Measurements from ENCODE around the gene KATNB1.

The KATNB1 gene

DNA sequence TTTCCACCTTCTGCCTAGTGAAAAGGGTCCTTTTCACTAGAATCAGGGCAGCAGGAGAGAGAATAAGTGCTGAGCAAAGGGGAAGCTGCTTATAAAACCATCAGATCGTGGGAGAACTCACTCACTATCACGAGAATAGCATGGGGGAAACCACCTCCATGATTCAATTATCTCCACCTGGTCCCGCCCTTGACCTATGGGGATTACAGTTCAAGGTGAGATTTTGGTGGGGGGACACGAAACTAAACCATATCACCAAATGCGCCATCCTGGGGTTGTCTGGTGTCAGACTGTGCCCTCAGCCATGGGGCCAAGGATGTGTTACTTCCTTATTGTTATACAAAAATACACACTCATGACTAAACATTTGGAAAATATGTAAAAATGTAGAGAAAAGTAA is 10.4 kb upstream of the KATNB1 start:
- Histone ChIP-seq H3K9me3 (ENCODE audit: low read length) (no peaks in the 10 kb centered on the region), H3K36me3 (ENCODE audit: insufficient read depth, low read length) (no peaks in the 10 kb centered on the region), H3F3A (ENCODE audit: insufficient read depth, low read length) (no peaks in the 10 kb centered on the region), H4K20me1 (ENCODE audit: insufficient read depth, low read length) (no peaks in the 10 kb centered on the region), H3K27ac (ENCODE audit: low read depth, low read length, poor library complexity, severe bottlenecking) (no peak overlapping the region), H3K9me2 (ENCODE audit: low read depth, low read length) (no peaks in the 10 kb centered on the region), H2AFZ (ENCODE audit: low read length) (no peak overlapping the region), H3K4me3 (ENCODE audit: low read depth, low read length, poor library complexity, severe bottlenecking) (no peak overlapping the region), H3K79me2 (ENCODE audit: insufficient read depth, low read length) (no peaks in the 10 kb centered on the region), H3K4me2 (ENCODE audit: low read length) (no peak overlapping the region), H3K9ac (ENCODE audit: low read length) (no peak overlapping the region), H3K4me1 (ENCODE audit: insufficient read depth, low read length, severe bottlenecking) (no peaks in the 10 kb centered on the region), H3K27me3 (ENCODE audit: insufficient read depth, low read length) (0 out of 2 replicates have a peak, but pooled peaks cover 3% of the 10 kb centered on the region)
- TF ChIP-seq EZH2 (IDR thresholded peaks at IDR 0.05; ENCODE audit: borderline replicate concordance, low read length) = no peak
- TF ChIP-seq, protein P1, sequence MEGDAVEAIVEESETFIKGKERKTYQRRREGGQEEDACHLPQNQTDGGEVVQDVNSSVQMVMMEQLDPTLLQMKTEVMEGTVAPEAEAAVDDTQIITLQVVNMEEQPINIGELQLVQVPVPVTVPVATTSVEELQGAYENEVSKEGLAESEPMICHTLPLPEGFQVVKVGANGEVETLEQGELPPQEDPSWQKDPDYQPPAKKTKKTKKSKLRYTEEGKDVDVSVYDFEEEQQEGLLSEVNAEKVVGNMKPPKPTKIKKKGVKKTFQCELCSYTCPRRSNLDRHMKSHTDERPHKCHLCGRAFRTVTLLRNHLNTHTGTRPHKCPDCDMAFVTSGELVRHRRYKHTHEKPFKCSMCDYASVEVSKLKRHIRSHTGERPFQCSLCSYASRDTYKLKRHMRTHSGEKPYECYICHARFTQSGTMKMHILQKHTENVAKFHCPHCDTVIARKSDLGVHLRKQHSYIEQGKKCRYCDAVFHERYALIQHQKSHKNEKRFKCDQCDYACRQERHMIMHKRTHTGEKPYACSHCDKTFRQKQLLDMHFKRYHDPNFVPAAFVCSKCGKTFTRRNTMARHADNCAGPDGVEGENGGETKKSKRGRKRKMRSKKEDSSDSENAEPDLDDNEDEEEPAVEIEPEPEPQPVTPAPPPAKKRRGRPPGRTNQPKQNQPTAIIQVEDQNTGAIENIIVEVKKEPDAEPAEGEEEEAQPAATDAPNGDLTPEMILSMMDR (IDR thresholded peaks at IDR 0.05; ENCODE audit: low read length) = no peak

DNA sequence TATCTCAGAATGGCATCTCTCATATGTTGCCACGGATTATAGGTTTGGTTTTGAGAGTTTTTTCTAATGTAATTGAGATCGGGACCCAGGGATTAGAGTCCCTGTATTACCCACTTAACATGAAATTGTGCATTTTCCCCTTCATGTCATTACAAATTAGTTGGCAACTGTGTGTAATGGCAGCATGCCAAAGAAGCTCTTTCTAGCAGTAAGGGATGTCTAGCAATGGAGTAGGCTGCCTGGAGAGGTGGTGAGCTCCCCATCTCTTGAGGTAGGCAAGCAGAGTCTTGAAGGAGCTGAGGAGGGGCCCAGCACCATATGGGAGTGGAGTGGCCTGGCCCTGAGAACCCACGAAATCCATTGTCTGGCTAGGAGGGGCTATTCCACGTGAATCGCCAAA is 10.0 kb upstream of the KATNB1 start:
- Histone ChIP-seq H2AFZ (ENCODE audit: low read length) (no peak overlapping the region), H3K27me3 (ENCODE audit: insufficient read depth, low read length) (0 out of 2 replicates have a peak, but pooled peaks cover 3% of the 10 kb centered on the region), H3K4me3 (ENCODE audit: low read depth, low read length, poor library complexity, severe bottlenecking) (no peak overlapping the region), H3K4me2 (ENCODE audit: low read length) (no peak overlapping the region), H3K9me2 (ENCODE audit: low read depth, low read length) (no peaks in the 10 kb centered on the region), H3K4me1 (ENCODE audit: insufficient read depth, low read length, severe bottlenecking) (no peaks in the 10 kb centered on the region), H3K79me2 (ENCODE audit: insufficient read depth, low read length) (no peaks in the 10 kb centered on the region), H3K27ac (ENCODE audit: low read depth, low read length, poor library complexity, severe bottlenecking) (no peak overlapping the region), H4K20me1 (ENCODE audit: insufficient read depth, low read length) (no peaks in the 10 kb centered on the region), H3K36me3 (ENCODE audit: insufficient read depth, low read length) (no peaks in the 10 kb centered on the region), H3F3A (ENCODE audit: insufficient read depth, low read length) (no peaks in the 10 kb centered on the region), H3K9me3 (ENCODE audit: low read length) (no peaks in the 10 kb centered on the region), H3K9ac (ENCODE audit: low read length) (no peak overlapping the region)
- TF ChIP-seq, protein P1 (IDR thresholded peaks at IDR 0.05; ENCODE audit: low read length) = no peak
- no peak for TF ChIP-seq EZH2 (IDR thresholded peaks at IDR 0.05; ENCODE audit: borderline replicate concordance, low read length)

DNA sequence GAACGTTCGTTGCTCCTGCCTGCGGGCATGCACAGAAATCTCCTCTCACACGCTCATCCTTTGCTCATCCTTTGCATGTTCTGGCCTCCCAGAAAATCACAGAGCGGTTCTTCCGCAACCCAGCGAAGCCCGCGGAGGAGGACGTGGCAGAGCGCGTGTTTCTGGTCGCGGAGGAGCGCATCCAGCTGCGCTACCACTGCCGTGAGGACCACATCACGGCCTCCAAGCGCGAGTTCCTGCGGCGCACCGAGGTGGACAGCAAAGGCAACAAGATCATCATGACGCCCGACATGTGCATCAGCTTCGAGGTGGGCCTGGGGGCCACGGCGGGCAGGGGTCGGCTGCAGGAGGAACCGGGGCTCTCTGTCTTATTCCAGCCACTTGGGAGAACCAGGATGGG is 9.6 kb upstream of the KATNB1 start:
- no peak overlapping the region for H3K4me2 ChIP-seq (ENCODE audit: low read length)
- no peaks in the 10 kb centered on the region for H3K36me3 ChIP-seq (ENCODE audit: insufficient read depth, low read length)
- no peak overlapping the region for H3K4me3 ChIP-seq (ENCODE audit: low read depth, low read length, poor library complexity, severe bottlenecking)
- no peaks in the 10 kb centered on the region for H3K79me2 ChIP-seq (ENCODE audit: insufficient read depth, low read length)
- H3K27me3 ChIP-seq (ENCODE audit: insufficient read depth, low read length) = 0 out of 2 replicates have a peak, but pooled peaks cover 3% of the 10 kb centered on the region
- H3F3A ChIP-seq (ENCODE audit: insufficient read depth, low read length) = no peaks in the 10 kb centered on the region
- no peaks in the 10 kb centered on the region for H3K9me2 ChIP-seq (ENCODE audit: low read depth, low read length)
- H3K9me3 ChIP-seq (ENCODE audit: low read length) = no peaks in the 10 kb centered on the region
- no peaks in the 10 kb centered on the region for H4K20me1 ChIP-seq (ENCODE audit: insufficient read depth, low read length)
- H3K4me1 ChIP-seq (ENCODE audit: insufficient read depth, low read length, severe bottlenecking) = no peaks in the 10 kb centered on the region
- H3K9ac ChIP-seq (ENCODE audit: low read length) = no peak overlapping the region
- TF ChIP-seq, protein P1 (IDR thresholded peaks at IDR 0.05; ENCODE audit: low read length) = no peak
- TF ChIP-seq EZH2 (IDR thresholded peaks at IDR 0.05; ENCODE audit: borderline replicate concordance, low read length) = no peak
- H3K27ac ChIP-seq (ENCODE audit: low read depth, low read length, poor library complexity, severe bottlenecking) = no peak overlapping the region
- no peak overlapping the region for H2AFZ ChIP-seq (ENCODE audit: low read length)
